Activated CD4-positive, alpha-beta T cell treated with anti-CD3 and anti-CD28 coated beads, Interleukin-2, amount 10 ng/mL, durations not matched to agents 7 days and 5 days (primary cell): ENCODE measurements around the gene G2E3. TPM values are rescaled to one million over a fixed set of nuclear protein-coding genes. Genes with fewer than 3 reads are reported as not detected.

Source experiments
- CTCF ChIA-PET: fragments of 350-600 bp; sonication (Branson Sonifier 250); formaldehyde crosslinking; loops from one replicate; lab custom pipeline; 2021; ENCODE audit warnings: antibody characterized with exemption; lab: Charles Lee
- POLR2A ChIA-PET: fragments of 350-600 bp; sonication (Branson Sonifier 250); formaldehyde crosslinking; loops from one replicate; lab custom pipeline; 2021; ENCODE audit warnings: antibody characterized with exemption; lab: Charles Lee
- DNase-seq: peaks from one replicate; pipeline ENCODE4 v3.0.0-alpha.2; 2020
- H3K27ac Mint-ChIP-seq: one replicate; pipeline ENCODE4 v1.8.0; 2021; ENCODE audit warnings: mild to moderate bottlenecking, moderate library complexity, mixed read lengths
- H3K27me3 Mint-ChIP-seq: one replicate; pipeline ENCODE4 v1.8.0; 2021; ENCODE audit warnings: mixed read lengths
- H3K36me3 Mint-ChIP-seq: one replicate; pipeline ENCODE4 v1.8.0; 2021; ENCODE audit warnings: low read depth, mixed read lengths
- H3K4me1 Mint-ChIP-seq: one replicate; pipeline ENCODE4 v1.8.0; 2021; ENCODE audit warnings: mixed read lengths
- H3K4me3 Mint-ChIP-seq: one replicate; pipeline ENCODE4 v1.8.0; 2021; ENCODE audit warnings: mild to moderate bottlenecking, moderate library complexity, mixed read lengths
- H3K9me3 Mint-ChIP-seq: one replicate; pipeline ENCODE4 v1.8.0; 2021; ENCODE audit warnings: mixed read lengths
- total RNA-seq, 2 experiments: library from RNA; stranded (reverse); gene quantifications; one replicate each; pipeline ENCODE4 v1.2.3, GENCODE V29; 2021

Gene G2E3
- total RNA-seq, 2 experiments from 2014 or later, result 33.6 to 39.2 TPM

DNA sequence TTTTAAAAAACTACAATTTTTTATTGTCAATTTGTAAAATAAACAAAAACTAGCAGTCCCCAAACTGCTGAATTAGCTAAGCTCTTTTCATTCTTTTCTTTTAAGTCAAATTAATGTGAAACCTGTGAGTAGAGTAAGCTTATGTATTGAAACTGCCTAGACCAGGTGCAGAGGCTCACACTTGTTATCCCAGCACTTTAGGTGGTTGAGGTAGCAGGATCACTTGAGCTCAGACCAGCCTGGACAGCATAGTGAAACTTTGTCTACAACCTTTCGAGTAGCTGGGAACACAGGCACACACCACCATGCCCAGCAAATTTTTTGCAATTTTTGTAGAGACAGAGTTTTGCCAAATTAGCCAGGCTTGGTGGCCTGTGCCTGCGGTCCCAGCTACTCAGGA is 89.5 kb downstream of the G2E3 start:
- Mint-ChIP-seq H3K9me3 (peaks cover 6% of the 10 kb centered on the region), H3K4me3 (no peak overlapping the region), H3K36me3 (peaks cover 52% of the 10 kb centered on the region), H3K27ac (no peak overlapping the region), H3K27me3 (no peaks in the 10 kb centered on the region), H3K4me1 (no peaks in the 10 kb centered on the region)
- ChIA-PET CTCF (no interaction called here), POLR2A (no interaction called here)
- DNase-seq, result no peak

DNA sequence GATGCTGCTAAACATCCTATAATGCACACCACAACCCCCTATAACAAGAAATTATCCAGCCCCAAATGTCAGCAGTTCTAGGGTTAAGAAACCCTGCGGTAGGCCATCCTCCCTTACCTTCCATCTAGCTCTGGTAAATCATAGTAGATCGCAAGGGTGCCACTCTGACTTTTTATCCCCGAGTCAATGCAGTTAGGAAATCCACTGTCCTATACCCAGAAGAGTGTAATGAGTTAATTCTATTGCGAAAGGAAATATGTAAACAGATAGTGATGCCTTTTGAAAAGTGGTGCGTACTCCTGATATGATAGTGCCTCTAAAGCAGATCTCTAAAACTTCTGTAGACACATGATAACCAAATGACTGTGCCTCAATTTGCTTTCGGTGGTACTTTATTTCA is 93.0 kb downstream of the G2E3 start:
- CTCF ChIA-PET, result interaction anchor here (1.2 kb wide), 1 partner anchor 29 kb away, joined by 3 read pairs; no protein-coding TSS in a partner anchor
- no peak for DNase-seq
- Mint-ChIP-seq H3K4me1 (no peaks in the 10 kb centered on the region), H3K27ac (no peak overlapping the region), H3K9me3 (no peaks in the 10 kb centered on the region), H3K36me3 (peaks cover 26% of the 10 kb centered on the region), H3K4me3 (no peak overlapping the region), H3K27me3 (no peaks in the 10 kb centered on the region)
- POLR2A ChIA-PET, result no interaction called here

DNA sequence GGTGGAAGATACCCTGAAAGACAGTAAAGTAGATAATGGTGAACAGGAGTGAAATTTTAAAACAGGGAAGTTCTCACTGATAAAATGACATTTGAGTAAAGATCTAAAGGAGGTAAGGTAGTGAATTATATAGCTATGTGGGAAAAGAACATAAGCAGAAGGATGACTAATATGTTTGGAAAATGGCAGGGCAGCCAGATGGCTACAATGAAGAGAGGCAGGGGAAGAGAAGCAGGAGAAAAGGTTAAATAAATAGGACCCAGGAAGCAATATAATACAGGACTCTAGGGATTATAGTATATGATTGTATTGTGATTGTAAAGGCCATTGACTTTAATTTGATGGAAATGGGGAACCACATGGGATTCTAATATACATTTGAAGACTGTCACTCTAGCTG is 96.2 kb downstream of the G2E3 start:
- no peak overlapping the region for H3K4me3 Mint-ChIP-seq
- no peaks in the 10 kb centered on the region for H3K27me3 Mint-ChIP-seq
- no peak for DNase-seq
- ChIA-PET POLR2A (no interaction called here), CTCF (interaction anchor here (0.6 kb wide), 1 partner anchor 15 kb away, joined by 4 read pairs; no protein-coding TSS in a partner anchor)
- no peaks in the 10 kb centered on the region for H3K9me3 Mint-ChIP-seq
- no peaks in the 10 kb centered on the region for H3K4me1 Mint-ChIP-seq
- H3K36me3 Mint-ChIP-seq, result peaks cover 21% of the 10 kb centered on the region
- H3K27ac Mint-ChIP-seq, result no peak overlapping the region

DNA sequence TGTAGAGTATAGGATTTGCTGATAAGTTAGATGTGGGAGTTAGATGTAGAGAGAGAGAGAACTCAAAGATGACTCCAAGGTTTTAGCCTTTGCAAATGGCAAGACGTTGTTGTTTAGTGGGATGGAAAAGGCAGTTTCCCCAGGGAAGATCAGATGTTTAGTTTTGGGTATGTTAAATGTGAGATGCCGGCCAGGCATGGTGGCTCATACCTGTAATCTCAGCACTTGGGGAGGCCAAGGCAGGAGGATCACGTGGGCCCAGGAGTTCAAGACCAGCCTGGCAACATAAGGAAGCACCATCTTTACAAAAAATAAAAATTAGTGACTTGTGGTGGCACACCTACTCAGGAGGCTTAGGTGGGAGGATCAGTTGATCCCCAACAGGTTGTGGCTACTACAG is 96.7 kb downstream of the G2E3 start:
- Mint-ChIP-seq H3K36me3 (peaks cover 22% of the 10 kb centered on the region), H3K27ac (no peak overlapping the region), H3K27me3 (no peaks in the 10 kb centered on the region), H3K4me3 (no peak overlapping the region), H3K9me3 (no peaks in the 10 kb centered on the region), H3K4me1 (no peaks in the 10 kb centered on the region)
- no peak for DNase-seq
- ChIA-PET POLR2A (no interaction called here), CTCF (interaction anchor here (0.6 kb wide), 1 partner anchor 16 kb away, joined by 4 read pairs; no protein-coding TSS in a partner anchor)

DNA sequence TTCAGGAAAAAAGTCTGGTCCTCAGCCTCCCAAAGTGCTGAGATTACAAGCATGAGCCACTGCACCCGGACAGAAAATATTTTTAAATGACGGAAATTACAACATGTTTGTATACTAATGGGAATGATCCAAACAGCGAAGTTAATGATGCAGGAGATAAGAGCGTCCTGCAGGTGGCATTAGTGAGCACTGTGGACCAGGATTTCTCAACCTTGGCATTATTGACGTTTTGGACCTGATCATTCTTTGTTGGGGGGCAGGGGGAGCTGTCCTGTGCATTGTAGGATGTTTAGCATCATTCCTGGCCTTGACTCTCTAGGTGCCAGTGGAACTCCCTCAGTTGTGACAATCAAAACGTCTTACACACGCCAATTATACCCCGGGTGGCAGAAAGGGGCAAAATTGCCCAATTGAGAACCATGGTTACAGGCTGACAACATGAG is 97.3 kb downstream of the G2E3 start:
- Mint-ChIP-seq H3K27ac (no peak overlapping the region), H3K4me3 (no peak overlapping the region), H3K27me3 (no peaks in the 10 kb centered on the region), H3K36me3 (peaks cover 24% of the 10 kb centered on the region), H3K4me1 (no peaks in the 10 kb centered on the region), H3K9me3 (no peaks in the 10 kb centered on the region)
- DNase-seq, result peak; percentile 28
- CTCF ChIA-PET, result interaction anchor here (0.7 to 1.0 kb wide), 4 partner anchors 9 to 34 kb away, joined by 3 to 4 read pairs (median 3); partner anchors contain the start of gene SCFD1
- POLR2A ChIA-PET, result no interaction called here

DNA sequence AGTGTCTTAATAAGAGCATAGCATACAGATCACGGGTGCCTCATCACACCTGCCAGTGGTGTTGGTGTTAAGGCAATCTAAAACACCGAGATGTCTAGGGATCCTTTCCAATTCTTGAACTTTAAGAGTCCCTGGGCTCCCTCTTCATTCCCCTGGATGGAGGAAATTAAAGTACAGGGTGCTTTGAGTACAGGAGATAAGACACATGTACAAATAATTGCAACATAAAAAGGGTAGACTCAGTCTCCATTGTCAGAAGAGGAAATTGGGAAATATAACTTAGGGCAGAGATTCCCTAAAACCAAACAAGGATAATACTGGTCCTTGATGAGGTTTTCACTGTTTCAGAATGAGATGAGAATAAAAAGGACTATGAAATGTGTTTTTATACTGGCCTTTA is 98.1 kb downstream of the G2E3 start:
- peaks cover 20% of the 10 kb centered on the region for H3K36me3 Mint-ChIP-seq
- H3K27ac Mint-ChIP-seq, result no peak overlapping the region
- ChIA-PET POLR2A (no interaction called here), CTCF (interaction anchor here (0.7 to 1.0 kb wide), 4 partner anchors 10 to 35 kb away, joined by 3 to 4 read pairs (median 3); partner anchors contain the start of gene SCFD1)
- no peaks in the 10 kb centered on the region for H3K4me1 Mint-ChIP-seq
- DNase-seq, result no peak
- H3K27me3 Mint-ChIP-seq, result no peaks in the 10 kb centered on the region
- H3K4me3 Mint-ChIP-seq, result no peak overlapping the region
- H3K9me3 Mint-ChIP-seq, result no peaks in the 10 kb centered on the region

DNA sequence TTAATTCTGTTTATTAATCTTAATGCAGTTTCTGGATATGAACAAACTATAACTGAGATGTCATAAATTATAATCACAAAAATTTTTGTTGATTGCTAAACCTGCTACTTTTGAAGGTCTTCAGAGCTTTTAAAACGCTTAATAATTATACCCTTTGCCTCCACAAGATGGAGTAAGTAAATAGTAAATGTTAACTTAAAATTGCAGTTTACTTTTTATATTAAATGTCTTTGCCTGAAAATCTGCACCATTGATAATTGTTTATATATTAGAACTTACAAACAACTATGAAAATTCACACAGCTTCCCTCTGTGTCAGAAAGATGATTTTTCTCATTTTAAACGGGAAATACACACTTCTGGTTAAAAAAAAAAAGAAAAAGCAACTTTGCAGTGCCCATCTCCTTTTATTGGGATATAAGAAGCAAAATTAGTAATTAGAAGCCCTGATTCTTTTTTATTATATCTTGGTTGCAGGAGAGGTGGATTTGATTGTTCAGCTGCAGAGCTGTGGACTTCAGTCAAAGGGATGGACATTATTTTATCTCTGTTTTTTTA is 98.7 kb downstream of the G2E3 start:
- Mint-ChIP-seq H3K4me1 (no peaks in the 10 kb centered on the region), H3K4me3 (no peak overlapping the region), H3K9me3 (no peaks in the 10 kb centered on the region), H3K27ac (no peak overlapping the region), H3K36me3 (peaks cover 26% of the 10 kb centered on the region), H3K27me3 (no peaks in the 10 kb centered on the region)
- ChIA-PET CTCF (interaction anchor here (0.7 to 0.8 kb wide), 2 partner anchors 35 to 50 kb away, joined by 3 read pairs; partner anchors contain the start of gene SCFD1), POLR2A (no interaction called here)
- DNase-seq, result no peak

DNA sequence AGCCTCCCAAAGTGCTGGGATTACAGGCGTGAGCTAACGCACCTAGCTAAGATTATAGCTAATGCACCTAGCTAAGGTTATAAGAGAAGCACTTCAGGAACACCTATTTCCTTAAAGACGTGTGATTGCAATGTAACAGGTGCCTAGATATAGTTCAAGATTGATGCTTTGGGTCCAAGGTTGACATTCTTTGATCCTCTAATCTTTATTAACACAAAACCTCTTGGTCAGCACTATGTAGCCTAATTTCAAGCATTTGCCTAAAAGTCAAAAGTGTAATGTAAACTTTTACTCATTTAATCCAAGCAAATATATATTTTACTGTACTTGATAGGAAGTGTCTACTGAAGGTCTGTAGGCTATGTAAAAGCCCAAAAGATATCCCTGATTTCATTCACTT is 99.7 kb downstream of the G2E3 start:
- H3K4me1 Mint-ChIP-seq, result no peaks in the 10 kb centered on the region

DNA sequence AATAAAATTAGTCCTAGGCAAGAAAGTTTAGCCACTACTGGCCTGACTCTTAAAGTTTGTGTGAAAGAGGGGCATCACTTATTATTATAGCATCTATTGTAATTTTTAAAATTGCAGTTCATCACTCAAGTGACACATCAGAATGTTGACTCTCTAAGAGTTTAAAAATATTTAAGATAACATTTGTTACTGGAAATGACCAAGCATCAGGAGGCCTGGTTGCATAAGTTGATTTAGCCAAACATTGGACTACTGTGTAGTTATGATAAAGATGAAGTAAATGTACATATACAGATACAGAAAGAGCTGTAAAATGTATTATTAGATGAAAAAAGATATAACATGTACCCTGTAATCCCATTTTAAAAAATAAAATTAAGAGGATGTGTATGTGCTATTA is 110.6 kb downstream of the G2E3 start:
- Mint-ChIP-seq H3K36me3 (peaks cover 23% of the 10 kb centered on the region), H3K9me3 (peaks cover 8% of the 10 kb centered on the region), H3K4me3 (no peak overlapping the region), H3K4me1 (peaks cover 1% of the 10 kb centered on the region), H3K27me3 (no peaks in the 10 kb centered on the region), H3K27ac (no peak overlapping the region)
- ChIA-PET CTCF (no interaction called here), POLR2A (no interaction called here)
- DNase-seq, result no peak

More for the DNA sequence above, 99.7 kb downstream of the G2E3 start:
- Mint-ChIP-seq H3K27me3 (no peaks in the 10 kb centered on the region), H3K9me3 (no peaks in the 10 kb centered on the region), H3K36me3 (peaks cover 28% of the 10 kb centered on the region), H3K27ac (no peak overlapping the region), H3K4me3 (no peak overlapping the region)
- CTCF ChIA-PET, result no interaction called here
- no peak for DNase-seq
- POLR2A ChIA-PET, result no interaction called here

Other genes with a start within 250 kb of the G2E3 start
- gene SCFD1, start 63.2 kb downstream of the G2E3 start, total RNA-seq, result 10 to 100 TPM; 59.2 to 61.7 TPM